ENCODE measurements around the gene DNAJB6. TPM values are rescaled to one million over a fixed set of nuclear protein-coding genes. Genes with fewer than 3 reads are reported as not detected.

The DNAJB6 gene
- total RNA-seq, 1 donor from 2014 or later, result 103 TPM

DNA sequence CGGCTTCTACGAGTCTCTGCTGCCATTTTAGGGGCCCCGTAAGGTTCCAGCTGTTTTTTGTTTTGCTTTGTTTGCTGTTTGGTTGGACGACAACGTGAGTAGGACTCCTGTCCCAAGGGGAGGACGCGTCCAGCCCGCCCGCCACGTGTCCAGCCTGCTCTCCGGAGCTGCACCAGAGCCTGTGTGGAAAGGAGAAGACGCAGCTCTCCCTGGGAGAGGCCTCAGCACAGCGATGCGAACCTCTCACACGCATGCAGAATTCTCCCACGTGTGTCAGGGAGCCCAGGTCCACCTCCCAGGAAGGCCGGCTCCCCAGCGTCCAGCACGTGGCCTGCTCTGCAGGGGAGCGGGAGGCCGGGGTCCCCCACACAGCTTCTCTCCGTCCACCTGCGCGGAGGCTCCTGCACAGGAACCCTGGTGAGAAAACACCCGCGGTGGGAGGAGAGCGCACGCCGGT lies 36.4 kb upstream of the DNAJB6 start:
- Histone ChIP-seq H3K27ac (no peak overlapping the region), H3K4me3 (no peak overlapping the region), H3K36me3 (no peaks in the 10 kb centered on the region), H3K4me1 (peaks cover 14% of the 10 kb centered on the region), H3K9me3 (no peaks in the 10 kb centered on the region), H3K27me3 (ENCODE audit: low read depth) (no peaks in the 10 kb centered on the region)
- intact Hi-C loops (cut with DNase I), result no loop called here
- no peak for DNase-seq
- ATAC-seq, result no peak
- TF ChIP-seq, protein P1, sequence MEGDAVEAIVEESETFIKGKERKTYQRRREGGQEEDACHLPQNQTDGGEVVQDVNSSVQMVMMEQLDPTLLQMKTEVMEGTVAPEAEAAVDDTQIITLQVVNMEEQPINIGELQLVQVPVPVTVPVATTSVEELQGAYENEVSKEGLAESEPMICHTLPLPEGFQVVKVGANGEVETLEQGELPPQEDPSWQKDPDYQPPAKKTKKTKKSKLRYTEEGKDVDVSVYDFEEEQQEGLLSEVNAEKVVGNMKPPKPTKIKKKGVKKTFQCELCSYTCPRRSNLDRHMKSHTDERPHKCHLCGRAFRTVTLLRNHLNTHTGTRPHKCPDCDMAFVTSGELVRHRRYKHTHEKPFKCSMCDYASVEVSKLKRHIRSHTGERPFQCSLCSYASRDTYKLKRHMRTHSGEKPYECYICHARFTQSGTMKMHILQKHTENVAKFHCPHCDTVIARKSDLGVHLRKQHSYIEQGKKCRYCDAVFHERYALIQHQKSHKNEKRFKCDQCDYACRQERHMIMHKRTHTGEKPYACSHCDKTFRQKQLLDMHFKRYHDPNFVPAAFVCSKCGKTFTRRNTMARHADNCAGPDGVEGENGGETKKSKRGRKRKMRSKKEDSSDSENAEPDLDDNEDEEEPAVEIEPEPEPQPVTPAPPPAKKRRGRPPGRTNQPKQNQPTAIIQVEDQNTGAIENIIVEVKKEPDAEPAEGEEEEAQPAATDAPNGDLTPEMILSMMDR (IDR thresholded peaks at IDR 0.05), result no peak

DNA sequence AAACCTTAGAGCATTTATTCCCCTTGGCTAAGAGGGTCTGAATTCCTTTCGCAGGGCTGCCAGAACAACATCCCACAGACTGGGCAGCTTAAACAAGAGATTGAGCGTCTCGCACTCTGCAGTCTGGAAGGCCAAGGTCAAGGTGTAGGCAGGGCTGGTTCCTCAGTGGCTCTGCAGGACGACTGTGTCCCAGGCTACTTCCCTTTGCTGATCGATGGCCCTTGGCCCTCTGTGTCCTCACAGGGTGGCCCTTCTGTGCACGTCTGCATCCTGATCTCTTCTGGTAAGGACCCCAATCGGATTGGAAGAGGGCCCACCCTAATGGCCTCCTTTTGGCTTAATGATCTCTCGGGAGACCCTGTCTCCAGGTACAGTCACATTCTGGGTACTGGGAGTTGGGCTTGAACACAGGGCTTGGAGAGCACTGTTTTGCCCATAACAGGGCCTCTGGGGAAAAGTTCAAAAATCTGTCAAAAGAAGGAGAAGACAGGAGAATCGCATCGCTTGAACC lies 35.1 kb upstream of the DNAJB6 start:
- H3K4me1 ChIP-seq, result peaks cover 14% of the 10 kb centered on the region
- no peaks in the 10 kb centered on the region for H3K27me3 ChIP-seq (ENCODE audit: low read depth)
- no peak for DNase-seq
- peak overlapping the region; percentile 14 for H3K4me3 ChIP-seq
- H3K27ac ChIP-seq, result peak overlapping the region; percentile 73
- H3K9me3 ChIP-seq, result no peaks in the 10 kb centered on the region
- no peak for ATAC-seq
- intact Hi-C loops (cut with DNase I), result no loop called here
- no peaks in the 10 kb centered on the region for H3K36me3 ChIP-seq
- TF ChIP-seq, protein P1 (IDR thresholded peaks at IDR 0.05), result no peak

DNA sequence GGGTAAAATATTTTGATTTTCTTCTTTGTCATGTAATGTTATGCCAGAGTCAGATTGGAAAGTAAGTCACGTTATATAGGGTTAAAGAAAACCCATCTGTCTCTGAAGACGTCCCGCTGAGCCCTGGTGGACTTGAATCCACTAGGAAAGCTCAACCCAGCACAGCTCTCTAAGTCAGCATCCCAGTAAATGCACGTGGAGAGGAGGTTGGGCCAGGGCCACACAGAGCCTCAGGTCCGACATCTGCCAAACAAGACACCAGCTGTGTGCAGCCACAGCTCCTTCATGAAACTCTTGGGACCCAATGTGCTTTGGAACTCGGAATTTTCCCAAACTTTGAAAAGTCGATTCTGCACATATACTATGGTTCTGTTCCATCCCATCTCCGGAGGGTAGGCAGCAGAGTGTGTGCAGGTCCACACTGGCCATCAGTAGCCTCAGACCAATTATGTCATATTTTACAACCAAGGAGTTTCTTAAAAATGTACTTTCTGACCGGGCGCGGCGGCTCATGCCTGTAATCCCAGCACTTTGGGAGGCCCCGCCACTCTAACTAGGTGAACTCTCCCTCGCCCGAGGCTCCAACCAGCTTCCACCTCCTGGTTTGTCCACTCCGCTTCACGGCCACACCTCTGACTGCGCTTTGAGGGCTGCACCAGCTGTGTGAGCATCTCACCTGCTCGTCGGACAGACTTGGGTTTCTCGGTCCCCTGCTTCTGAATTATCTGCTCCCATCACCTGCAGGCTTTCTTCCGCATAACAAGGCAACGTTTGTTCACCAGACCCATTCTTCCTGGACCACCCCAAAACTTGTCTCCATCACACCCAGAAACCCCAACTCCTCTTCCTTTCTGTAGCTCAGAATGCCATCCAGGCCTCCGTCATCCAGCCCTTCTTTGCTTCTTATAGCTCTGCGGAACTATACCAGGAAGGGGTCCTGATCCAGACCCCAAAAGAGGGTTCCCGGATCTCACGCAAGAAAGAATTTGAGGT lies 29.7 kb upstream of the DNAJB6 start:
- Histone ChIP-seq H3K27ac (no peak overlapping the region), H3K4me1 (peaks cover 3% of the 10 kb centered on the region), H3K36me3 (no peaks in the 10 kb centered on the region), H3K4me3 (no peak overlapping the region), H3K9me3 (no peaks in the 10 kb centered on the region), H3K27me3 (ENCODE audit: low read depth) (no peaks in the 10 kb centered on the region)
- no peak for DNase-seq
- TF ChIP-seq, protein P1 (IDR thresholded peaks at IDR 0.05), result no peak
- no peak for ATAC-seq
- intact Hi-C loops (cut with DNase I), result no loop called here

DNA sequence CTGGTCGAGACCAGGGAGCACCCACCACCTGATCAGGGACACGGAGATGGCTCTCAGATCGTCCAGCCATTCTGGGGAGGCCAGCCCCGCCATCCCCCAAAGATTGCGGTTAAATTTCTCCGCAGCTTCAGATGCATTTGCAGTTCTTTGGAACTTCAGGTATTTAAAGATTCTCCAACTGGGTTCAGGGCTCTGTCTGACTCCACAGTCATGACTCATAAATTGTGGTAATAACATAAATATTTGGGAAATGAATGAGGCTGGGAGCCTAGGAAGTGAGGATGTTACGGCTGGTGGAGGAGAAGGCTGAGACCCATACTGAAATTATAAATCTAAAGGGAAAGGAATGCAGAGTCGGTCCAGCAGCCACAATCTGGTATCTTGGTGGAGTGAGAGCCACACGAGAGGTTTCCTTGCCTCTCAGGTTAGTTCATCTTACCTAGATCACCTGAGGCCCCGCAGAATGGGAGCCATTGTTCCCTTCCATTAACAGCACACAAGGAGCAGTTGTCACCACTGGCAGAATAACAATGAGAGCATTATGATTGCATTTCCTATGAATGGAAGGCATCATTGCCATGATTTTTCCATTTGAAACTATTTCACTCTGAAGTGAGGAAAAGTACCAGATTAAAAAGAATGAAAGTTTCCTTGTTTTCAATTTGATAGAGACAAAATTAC lies 26.7 kb upstream of the DNAJB6 start:
- H3K27ac ChIP-seq, result no peak overlapping the region
- TF ChIP-seq, protein P1 (IDR thresholded peaks at IDR 0.05), result no peak
- no peaks in the 10 kb centered on the region for H3K27me3 ChIP-seq (ENCODE audit: low read depth)
- no peaks in the 10 kb centered on the region for H3K4me1 ChIP-seq
- intact Hi-C loops (cut with DNase I), result no loop called here
- H3K36me3 ChIP-seq, result no peaks in the 10 kb centered on the region
- no peak overlapping the region for H3K4me3 ChIP-seq
- H3K9me3 ChIP-seq, result no peaks in the 10 kb centered on the region
- DNase-seq, result no peak
- no peak for ATAC-seq

DNA sequence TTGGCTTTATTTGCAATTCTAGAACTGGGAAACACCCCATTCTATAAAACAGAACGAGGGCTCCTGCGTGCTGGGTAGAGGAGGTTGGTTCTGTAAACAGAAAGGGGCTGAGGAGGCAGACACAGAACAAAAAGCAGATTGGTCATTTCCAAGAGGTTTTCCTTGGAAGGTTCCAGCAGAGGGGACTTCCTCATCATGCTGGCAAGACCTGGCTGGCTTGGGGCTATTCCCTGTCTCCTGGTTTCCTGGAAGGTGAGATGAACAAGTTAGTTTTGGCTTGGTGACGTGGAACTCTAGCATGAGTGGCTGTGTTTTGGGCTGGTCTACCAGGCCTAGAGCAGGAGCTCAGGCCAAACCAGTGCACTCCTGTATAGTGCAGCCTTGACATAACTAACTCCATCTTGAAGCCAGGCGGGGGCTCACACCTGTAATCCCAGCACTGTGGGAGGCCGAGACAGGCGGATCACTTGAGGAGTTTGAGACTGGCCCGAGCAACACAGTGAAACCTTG lies 26.1 kb upstream of the DNAJB6 start:
- ATAC-seq (no peak), DNase-seq (no peak)
- Histone ChIP-seq H3K27ac (no peak overlapping the region), H3K27me3 (ENCODE audit: low read depth) (no peaks in the 10 kb centered on the region), H3K4me1 (no peaks in the 10 kb centered on the region), H3K36me3 (no peaks in the 10 kb centered on the region), H3K9me3 (no peaks in the 10 kb centered on the region), H3K4me3 (no peak overlapping the region)
- intact Hi-C loops (cut with DNase I), result no loop called here
- TF ChIP-seq, protein P1 (IDR thresholded peaks at IDR 0.05), result no peak

Data from lower lobe of right lung (tissue), 2 donors.